ENCODE results near the gene BCS1L. TPM values are rescaled to one million over a fixed set of nuclear protein-coding genes. Genes with fewer than 3 reads are reported as not detected.

The BCS1L gene
- total and polyA plus RNA-seq, 2 of the 13 experiments (the other 11 are each of a cell fraction or from before 2014, with no cell fraction given), result 48.9 to 76.0 TPM

- no peak for TF ChIP-seq RNF219 (CRISPR knock-in tag; IDR thresholded peaks at IDR 0.05)
- no peak for TF ChIP-seq MLXIP (CRISPR knock-in tag; IDR thresholded peaks at IDR 0.05; ENCODE audit: borderline replicate concordance)
- no peak for TF ChIP-seq SP1 (IDR thresholded peaks at IDR 0.05)
- no peak for TF ChIP-seq SP1 (CRISPR knock-in tag; IDR thresholded peaks at IDR 0.05)
- no peak for TF ChIP-seq ZSCAN5A (CRISPR knock-in tag; IDR thresholded peaks at IDR 0.05; ENCODE audit: borderline replicate concordance)
- TF ChIP-seq GTF2F1 (IDR thresholded peaks at IDR 0.05; ENCODE audit: low read length), result no peak
- 0 out of 2 replicates have a peak, but pooled peaks have one; percentile 49 for TF ChIP-seq ZNF281 (CRISPR knock-in tag; IDR thresholded peaks at IDR 0.05; ENCODE audit: borderline replicate concordance)
- TF ChIP-seq ZBTB49 (CRISPR knock-in tag; IDR thresholded peaks at IDR 0.05; ENCODE audit: borderline replicate concordance), result no peak
- no peak for TF ChIP-seq PPARG (CRISPR knock-in tag; conservative IDR thresholded peaks at IDR 0.05)
- no peak for TF ChIP-seq FOXA3 (CRISPR knock-in tag; IDR thresholded peaks at IDR 0.05)
- TF ChIP-seq ARHGAP35 (CRISPR knock-in tag; IDR thresholded peaks at IDR 0.05; ENCODE audit: borderline replicate concordance), result no peak
- no peak for TF ChIP-seq ISL2 (CRISPR knock-in tag; IDR thresholded peaks at IDR 0.05)
- TF ChIP-seq IKZF4 (CRISPR knock-in tag; IDR thresholded peaks at IDR 0.05; ENCODE audit: borderline replicate concordance, low read depth, not compliant biosample characterization), result no peak
- TF ChIP-seq ZNF121 (CRISPR knock-in tag; IDR thresholded peaks at IDR 0.05), result no peak
- TF ChIP-seq NFE2 (CRISPR knock-in tag; IDR thresholded peaks at IDR 0.05), result no peak
- TF ChIP-seq ZNF501 (CRISPR knock-in tag; IDR thresholded peaks at IDR 0.05), result no peak
- TF ChIP-seq HDAC6 (IDR thresholded peaks at IDR 0.05; ENCODE audit: low read depth, low read length), result no peak
- no peak for TF ChIP-seq ZFP82 (CRISPR knock-in tag; IDR thresholded peaks at IDR 0.05; ENCODE audit: borderline replicate concordance)
- no peak for TF ChIP-seq ZSCAN9 (CRISPR knock-in tag; IDR thresholded peaks at IDR 0.05; ENCODE audit: borderline replicate concordance)
These were observed 43.6 kb upstream of the BCS1L start (continued) for GRCh38 chr2:218615868-218616315.

Data from HepG2 (cell line).